ENCODE results near the gene GTF3C2. TPM values are rescaled to one million over a fixed set of nuclear protein-coding genes. Genes with fewer than 3 reads are reported as not detected.
A peak's percentile ranks its signal among the peaks of the same experiment; 100 is the strongest.

The GTF3C2 gene
- total RNA-seq (10 to 100 TPM; 56.8 to 73.8 (median 61.9) TPM), polyA plus RNA-seq (10 to 100 TPM; 27.5 to 39.1 (median 37.1) TPM)
- long read RNA-seq, donor 1, partial matches to known transcripts = 0 of 3 reads
- long read RNA-seq, donor 1, other reads (novel, unspliced or antisense) = 0 of 3 reads
- long read RNA-seq, donor 2, partial matches to known transcripts = 0 of 4 reads
- long read RNA-seq, donor 2, other reads (novel, unspliced or antisense) = 0 of 4 reads

- Histone ChIP-seq H3K36me3 (peaks cover 0 to 8% (median 0%) of the 10 kb centered on the region in 6 donors), H3K4me3 (peak within 1 kb of the TSS; percentile 78 to 99 (median 94)), H3K27ac (peak within 1 kb of the TSS; percentile 89 to 98 (median 94)), H3K4me1 (peaks cover 26 to 63% (median 49%) of the 10 kb centered on the region in 6 donors), H3K9me3 (no peaks in the 10 kb centered on the region), H3K27me3 (replicated peaks in 1 of 7) (no peaks in the 10 kb centered on the region)
- peak; percentile 97 for DNase-seq
- intact Hi-C loops (cut with DNase I; ENCODE audit: low total_unique reads) = no loop called here
- WGBS, 5 donors = 0 to 1% (median 0%) methylated on average over 34 to 67 of the region's 67 CpGs
- TF ChIP-seq POLR2A (IDR thresholded peaks at IDR 0.05) (peak in 1 of 3 donors; percentile 30), CTCF (IDR thresholded peaks at IDR 0.05 in 8 of 11, conservative IDR thresholded peaks at IDR 0.05 in 3 of 11) (peak in 7 of 11 experiments; percentile 17 to 51 (median 25)), POLR2AphosphoS5 (IDR thresholded peaks at IDR 0.05) (peak; percentile 85 to 87 (median 87))
Measured at GRCh38 chr2:27356382-27357181, at the start of gene GTF3C2. TSS of gene GTF3C2 (minus strand) at chr2:27356764. CDS start at chr2:27343554, 13,210 bp downstream.

GRCh38 chr2:27400348-27401135 is 44.0 kb upstream of the GTF3C2 start:
- H3K4me1 ChIP-seq = peaks cover 0 to 49% (median 8%) of the 10 kb centered on the region in 6 donors
- peaks cover 0 to 50% (median 2%) of the 10 kb centered on the region in 6 donors for H3K36me3 ChIP-seq
- no peak overlapping the region for H3K4me3 ChIP-seq
- H3K27me3 ChIP-seq (replicated peaks in 1 of 7) = no peaks in the 10 kb centered on the region
- TF ChIP-seq POLR2A (IDR thresholded peaks at IDR 0.05) (no peak), POLR2AphosphoS5 (IDR thresholded peaks at IDR 0.05) (no peak), CTCF (IDR thresholded peaks at IDR 0.05 in 8 of 11, conservative IDR thresholded peaks at IDR 0.05 in 3 of 11) (no peak)
- intact Hi-C loops (cut with DNase I; ENCODE audit: low total_unique reads) = no loop called here
- DNase-seq = no peak
- no peaks in the 10 kb centered on the region for H3K9me3 ChIP-seq
- WGBS, 5 donors = 95 to 100% (median 98%) methylated on average over 2 of the region's 2 CpGs
- no peak overlapping the region for H3K27ac ChIP-seq

GRCh38 chr2:27398962-27399361 is 42.4 kb upstream of the GTF3C2 start:
- Histone ChIP-seq H3K27ac (no peak overlapping the region), H3K27me3 (replicated peaks in 1 of 7) (no peaks in the 10 kb centered on the region), H3K36me3 (peaks cover 0 to 37% (median 0%) of the 10 kb centered on the region in 6 donors), H3K4me1 (peaks cover 0 to 36% (median 6%) of the 10 kb centered on the region in 6 donors), H3K4me3 (no peak overlapping the region), H3K9me3 (no peaks in the 10 kb centered on the region)
- TF ChIP-seq POLR2AphosphoS5 (IDR thresholded peaks at IDR 0.05) (no peak), POLR2A (IDR thresholded peaks at IDR 0.05) (no peak), CTCF (IDR thresholded peaks at IDR 0.05 in 8 of 11, conservative IDR thresholded peaks at IDR 0.05 in 3 of 11) (no peak)
- no peak for DNase-seq
- intact Hi-C loops (cut with DNase I; ENCODE audit: low total_unique reads) = no loop called here
- 87 to 95% (median 92%) methylated on average over 5 of the region's 5 CpGs for WGBS, 5 donors

Measured in spleen (tissue), 13 donors.